WTC11 (cell line): Measurements from ENCODE around the gene WBP2NL. TPM values are rescaled to one million over a fixed set of nuclear protein-coding genes. Genes with fewer than 3 reads are reported as not detected.
A peak's percentile ranks its signal among the peaks of the same experiment; 100 is the strongest.

Source experiments
- ATAC-seq: fragments of 200-7000 bp; cut with Tn5 transposase; 2 replicates; pipeline ENCODE4 v1.10.0; 2021; ENCODE audit warnings: mild to moderate bottlenecking, moderate library complexity
- CTCF ChIA-PET: fragments of 300-600 bp; sonication (Branson Sonifier 250); formaldehyde crosslinking; loops from one replicate; lab custom pipeline; 2021; ENCODE audit warnings: antibody characterized with exemption; lab: Charles Lee
- POLR2A ChIA-PET: fragments of 350-600 bp; sonication (Branson Sonifier 250); formaldehyde crosslinking; loops from one replicate; lab custom pipeline; 2021; ENCODE audit warnings: antibody characterized with exemption; lab: Charles Lee
- DNase-seq: peaks from one replicate; pipeline ENCODE4 v3.0.0; 2021; ENCODE audit warnings: low spot score
- H3K27ac Mint-ChIP-seq: 2 replicates; pipeline ENCODE4 v1.8.0; 2021; ENCODE audit warnings: mixed read lengths
- H3K27me3 Mint-ChIP-seq: 2 replicates; pipeline ENCODE4 v1.8.0; 2021; ENCODE audit warnings: low read depth, mild to moderate bottlenecking, moderate library complexity, mixed read lengths
- H3K36me3 Mint-ChIP-seq: 2 replicates; pipeline ENCODE4 v1.8.0; 2021; ENCODE audit warnings: mixed read lengths
- H3K4me1 Mint-ChIP-seq: 2 replicates; pipeline ENCODE4 v1.8.0; 2022; ENCODE audit warnings: mixed read lengths
- H3K4me3 Mint-ChIP-seq: 2 replicates; pipeline ENCODE4 v1.8.0; 2021; ENCODE audit warnings: mild to moderate bottlenecking, moderate library complexity, mixed read lengths
- H3K9me3 Mint-ChIP-seq: 2 replicates; pipeline ENCODE4 v1.8.0; 2021; ENCODE audit warnings: mixed read lengths
- EMX1 ChIP-seq: fragments of 250-450 bp; sonication (Bioruptor Pico); IDR thresholded peaks from 2 replicates; pipeline ENCODE4 v1.8.0; 2021; ENCODE audit warnings: mild to moderate bottlenecking
- ESRRA ChIP-seq: sonication (generic); formaldehyde crosslinking; IDR thresholded peaks from 2 replicates; pipeline ENCODE4 v1.8.1; 2022; ENCODE audit warnings: mild to moderate bottlenecking, missing genetic modification reagents, borderline replicate concordance
- FOXK1 ChIP-seq: sonication (generic); formaldehyde crosslinking; IDR thresholded peaks from 2 replicates; pipeline ENCODE4 v1.8.0; 2022; ENCODE audit warnings: mild to moderate bottlenecking, moderate library complexity, missing genetic modification reagents
- GRHL2 ChIP-seq: fragments of 250-450 bp; sonication (Bioruptor Pico); IDR thresholded peaks from 2 replicates; pipeline ENCODE4 v1.8.0; 2022; ENCODE audit warnings: mild to moderate bottlenecking, moderate library complexity; ENCODE audit not compliant: insufficient replicate concordance, severe bottlenecking
- NFATC4 ChIP-seq: fragments of 250-450 bp; sonication (Bioruptor Pico); IDR thresholded peaks from 2 replicates; pipeline ENCODE4 v1.9.0; 2021; ENCODE audit warnings: mild to moderate bottlenecking
- NFE2L1 ChIP-seq: sonication (generic); formaldehyde crosslinking; IDR thresholded peaks from 2 replicates; pipeline ENCODE4 v1.8.1; 2023; ENCODE audit warnings: missing genetic modification reagents
- OVOL2 ChIP-seq: fragments of 250-450 bp; sonication (Bioruptor Pico); IDR thresholded peaks from 2 replicates; pipeline ENCODE4 v1.9.0; 2021; ENCODE audit warnings: mild to moderate bottlenecking, borderline replicate concordance
- PRRX2 ChIP-seq: fragments of 250-450 bp; sonication (Bioruptor Pico); IDR thresholded peaks from 2 replicates; pipeline ENCODE4 v1.8.0; 2021; ENCODE audit warnings: mild to moderate bottlenecking
- SMAD4 ChIP-seq: sonication (generic); formaldehyde crosslinking; IDR thresholded peaks from 2 replicates; pipeline ENCODE4 v1.8.0; 2022; ENCODE audit warnings: mild to moderate bottlenecking, missing genetic modification reagents
- ZNF232 ChIP-seq: sonication (generic); formaldehyde crosslinking; IDR thresholded peaks from 2 replicates; pipeline ENCODE4 v1.8.0; 2022; ENCODE audit warnings: mild to moderate bottlenecking, missing genetic modification reagents
- ZNF263 ChIP-seq: sonication (generic); formaldehyde crosslinking; IDR thresholded peaks from 2 replicates; pipeline ENCODE4 v1.8.1; 2022; ENCODE audit warnings: low read depth, mild to moderate bottlenecking, moderate library complexity, missing genetic modification reagents
- ZNF317 ChIP-seq: sonication (generic); formaldehyde crosslinking; IDR thresholded peaks from 2 replicates; pipeline ENCODE4 v1.8.1; 2023; ENCODE audit warnings: low read depth, mild to moderate bottlenecking, moderate library complexity, missing genetic modification reagents, borderline replicate concordance
- ZNF416 ChIP-seq: fragments of 250-450 bp; sonication (Bioruptor Pico); IDR thresholded peaks from 2 replicates; pipeline ENCODE4 v1.9.0; 2021; ENCODE audit warnings: mild to moderate bottlenecking, inconsistent platforms
- total RNA-seq: library from RNA; stranded (reverse); gene quantifications from 3 replicates; pipeline ENCODE4 v1.2.3, GENCODE V29; 2021
- TF ChIP-seq, protein P1 (sequence below): sonication (generic); formaldehyde crosslinking; IDR thresholded peaks from 2 replicates; pipeline ENCODE4 v1.8.1; 2023; ENCODE audit warnings: mild to moderate bottlenecking, missing genetic modification reagents, moderate library complexity
- TF ChIP-seq, protein P2 (sequence below): sonication (generic); formaldehyde crosslinking; IDR thresholded peaks from 2 replicates; pipeline ENCODE4 v1.8.0; 2023; ENCODE audit warnings: missing genetic modification reagents
- TF ChIP-seq, protein P3 (sequence below): sonication (generic); formaldehyde crosslinking; IDR thresholded peaks from 2 replicates; pipeline ENCODE4 v1.8.1; 2022; ENCODE audit warnings: mild to moderate bottlenecking, moderate library complexity, missing genetic modification reagents
- TF ChIP-seq, protein P4 (sequence below): sonication (generic); formaldehyde crosslinking; IDR thresholded peaks from 2 replicates; pipeline ENCODE4 v1.8.1; 2023; ENCODE audit warnings: mild to moderate bottlenecking, missing genetic modification reagents, moderate library complexity
- TF ChIP-seq, protein P5 (sequence below): sonication (generic); formaldehyde crosslinking; IDR thresholded peaks from 2 replicates; pipeline ENCODE4 v1.8.0; 2022; ENCODE audit warnings: mild to moderate bottlenecking, missing genetic modification reagents
- TF ChIP-seq, protein P6 (sequence below): sonication (generic); formaldehyde crosslinking; conservative IDR thresholded peaks from 2 replicates; pipeline ENCODE4 v1.8.1; 2022; ENCODE audit warnings: mild to moderate bottlenecking, missing genetic modification reagents

The WBP2NL gene
- total RNA-seq, 1 experiment from 2014 or later: not detected

DNA sequence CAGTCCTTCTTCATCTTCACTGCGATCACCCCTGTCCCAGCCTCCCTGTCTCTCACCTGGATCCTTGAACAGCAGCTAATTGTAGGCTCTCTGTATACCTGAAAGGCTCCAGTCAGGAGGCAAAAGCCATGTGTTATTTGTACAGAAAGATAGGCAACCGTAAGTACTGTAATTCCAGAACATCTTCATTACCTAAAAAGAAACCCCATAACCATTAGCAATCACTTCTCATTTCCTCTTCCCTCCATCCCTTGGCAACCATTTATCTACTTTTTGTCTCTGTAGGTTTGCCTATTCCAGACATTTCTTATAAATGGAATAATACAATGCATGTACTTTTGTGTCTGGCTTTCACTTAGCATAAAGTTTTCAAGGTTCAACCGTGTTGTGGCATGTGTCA, 54.2 kb downstream of the WBP2NL start:
- ChIA-PET POLR2A (no interaction called here), CTCF (no interaction called here)
- no peak for TF ChIP-seq GRHL2 (CRISPR knock-in tag)
- no peak for TF ChIP-seq EMX1 (CRISPR knock-in tag)
- TF ChIP-seq SMAD4 (CRISPR knock-in tag): no peak
- no peak for TF ChIP-seq ESRRA (CRISPR knock-in tag)
- TF ChIP-seq, protein P1, sequence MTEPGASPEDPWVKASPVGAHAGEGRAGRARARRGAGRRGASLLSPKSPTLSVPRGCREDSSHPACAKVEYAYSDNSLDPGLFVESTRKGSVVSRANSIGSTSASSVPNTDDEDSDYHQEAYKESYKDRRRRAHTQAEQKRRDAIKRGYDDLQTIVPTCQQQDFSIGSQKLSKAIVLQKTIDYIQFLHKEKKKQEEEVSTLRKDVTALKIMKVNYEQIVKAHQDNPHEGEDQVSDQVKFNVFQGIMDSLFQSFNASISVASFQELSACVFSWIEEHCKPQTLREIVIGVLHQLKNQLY (CRISPR knock-in tag): no peak
- TF ChIP-seq, protein P2, sequence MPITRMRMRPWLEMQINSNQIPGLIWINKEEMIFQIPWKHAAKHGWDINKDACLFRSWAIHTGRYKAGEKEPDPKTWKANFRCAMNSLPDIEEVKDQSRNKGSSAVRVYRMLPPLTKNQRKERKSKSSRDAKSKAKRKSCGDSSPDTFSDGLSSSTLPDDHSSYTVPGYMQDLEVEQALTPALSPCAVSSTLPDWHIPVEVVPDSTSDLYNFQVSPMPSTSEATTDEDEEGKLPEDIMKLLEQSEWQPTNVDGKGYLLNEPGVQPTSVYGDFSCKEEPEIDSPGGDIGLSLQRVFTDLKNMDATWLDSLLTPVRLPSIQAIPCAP (CRISPR knock-in tag): no peak
- TF ChIP-seq ZNF416: no peak
- TF ChIP-seq ZNF317 (CRISPR knock-in tag): no peak
- TF ChIP-seq, protein P3, sequence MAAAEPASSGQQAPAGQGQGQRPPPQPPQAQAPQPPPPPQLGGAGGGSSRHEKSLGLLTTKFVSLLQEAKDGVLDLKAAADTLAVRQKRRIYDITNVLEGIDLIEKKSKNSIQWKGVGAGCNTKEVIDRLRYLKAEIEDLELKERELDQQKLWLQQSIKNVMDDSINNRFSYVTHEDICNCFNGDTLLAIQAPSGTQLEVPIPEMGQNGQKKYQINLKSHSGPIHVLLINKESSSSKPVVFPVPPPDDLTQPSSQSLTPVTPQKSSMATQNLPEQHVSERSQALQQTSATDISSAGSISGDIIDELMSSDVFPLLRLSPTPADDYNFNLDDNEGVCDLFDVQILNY (CRISPR knock-in tag): no peak
- TF ChIP-seq, protein P4, sequence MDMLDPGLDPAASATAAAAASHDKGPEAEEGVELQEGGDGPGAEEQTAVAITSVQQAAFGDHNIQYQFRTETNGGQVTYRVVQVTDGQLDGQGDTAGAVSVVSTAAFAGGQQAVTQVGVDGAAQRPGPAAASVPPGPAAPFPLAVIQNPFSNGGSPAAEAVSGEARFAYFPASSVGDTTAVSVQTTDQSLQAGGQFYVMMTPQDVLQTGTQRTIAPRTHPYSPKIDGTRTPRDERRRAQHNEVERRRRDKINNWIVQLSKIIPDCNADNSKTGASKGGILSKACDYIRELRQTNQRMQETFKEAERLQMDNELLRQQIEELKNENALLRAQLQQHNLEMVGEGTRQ (CRISPR knock-in tag): no peak
- TF ChIP-seq OVOL2 (CRISPR knock-in tag): no peak
- no peak for TF ChIP-seq ZNF263 (CRISPR knock-in tag)
- TF ChIP-seq ZNF232 (CRISPR knock-in tag): no peak
- TF ChIP-seq, protein P5, sequence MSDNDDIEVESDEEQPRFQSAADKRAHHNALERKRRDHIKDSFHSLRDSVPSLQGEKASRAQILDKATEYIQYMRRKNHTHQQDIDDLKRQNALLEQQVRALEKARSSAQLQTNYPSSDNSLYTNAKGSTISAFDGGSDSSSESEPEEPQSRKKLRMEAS (CRISPR knock-in tag): no peak
- no peak for TF ChIP-seq PRRX2 (CRISPR knock-in tag)
- TF ChIP-seq, protein P6, sequence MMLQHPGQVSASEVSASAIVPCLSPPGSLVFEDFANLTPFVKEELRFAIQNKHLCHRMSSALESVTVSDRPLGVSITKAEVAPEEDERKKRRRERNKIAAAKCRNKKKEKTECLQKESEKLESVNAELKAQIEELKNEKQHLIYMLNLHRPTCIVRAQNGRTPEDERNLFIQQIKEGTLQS: no peak
- TF ChIP-seq FOXK1 (CRISPR knock-in tag): no peak
- H3K4me1 Mint-ChIP-seq: no peaks in the 10 kb centered on the region
- no peak overlapping the region for H3K27ac Mint-ChIP-seq
- H3K4me3 Mint-ChIP-seq: no peak overlapping the region
- no peak for DNase-seq
- ATAC-seq: no peak
- H3K9me3 Mint-ChIP-seq: peaks cover 21% of the 10 kb centered on the region
- peaks cover 13% of the 10 kb centered on the region for H3K36me3 Mint-ChIP-seq
- peaks cover 15% of the 10 kb centered on the region for H3K27me3 Mint-ChIP-seq

DNA sequence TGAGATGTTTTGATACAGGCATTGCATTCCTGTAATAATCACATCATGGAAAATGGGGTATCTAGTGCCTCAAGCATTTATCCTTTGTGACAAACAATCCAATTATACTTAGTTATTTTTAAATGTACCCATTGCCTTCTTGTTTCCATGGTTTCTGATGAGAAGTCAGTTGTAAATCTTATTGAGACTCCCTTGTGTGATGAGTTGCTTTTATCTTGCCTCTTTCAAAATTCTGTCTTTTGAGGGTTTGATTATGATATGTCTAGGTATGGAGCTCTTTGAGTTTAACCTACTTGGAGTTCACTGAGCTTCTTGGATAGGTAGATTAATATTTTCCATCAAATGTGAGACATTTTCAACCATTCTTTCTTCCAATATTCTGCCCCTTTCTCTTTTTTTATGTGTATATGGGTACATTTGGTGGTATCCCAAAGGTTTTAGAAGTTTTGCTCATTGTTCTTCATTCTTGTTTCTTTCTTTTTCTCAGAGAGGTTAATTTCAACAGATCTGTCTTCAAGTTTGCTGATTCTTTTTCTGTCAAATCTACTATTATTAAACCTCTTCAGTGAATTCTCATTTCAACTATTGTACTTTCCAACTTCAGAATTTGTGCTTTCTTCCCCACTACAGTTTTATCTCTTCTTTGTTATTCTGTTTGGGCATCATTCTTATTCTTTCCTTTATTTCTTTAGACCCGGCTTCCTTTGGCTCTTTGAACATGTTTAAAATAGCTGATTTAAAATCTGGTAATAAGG, 58.3 kb downstream of the WBP2NL start:
- Mint-ChIP-seq H3K27ac (no peak overlapping the region), H3K4me1 (no peaks in the 10 kb centered on the region), H3K27me3 (peaks cover 19% of the 10 kb centered on the region), H3K9me3 (peaks cover 34% of the 10 kb centered on the region), H3K36me3 (peaks cover 46% of the 10 kb centered on the region), H3K4me3 (no peak overlapping the region)
- TF ChIP-seq ZNF317 (CRISPR knock-in tag) (peak; percentile 91), NFE2L1 (CRISPR knock-in tag) (no peak), NFATC4 (CRISPR knock-in tag) (no peak)
- ATAC-seq (no peak), DNase-seq (no peak)
- ChIA-PET POLR2A (interaction anchor here (0.7 kb wide), 1 partner anchor 13 kb away, joined by 3 read pairs; no protein-coding TSS in a partner anchor), CTCF (interaction anchor here (0.6 kb wide), 1 partner anchor 664 kb away, joined by 3 read pairs; the partner anchor contains the start of gene A4GALT)
